ENCODE measurements around the gene P4HB.

GRCh38 chr17:81837641-81838040 is 22.7 kb downstream of the P4HB start:
- TF ChIP-seq CTCF (IDR thresholded peaks at IDR 0.05 in 4 of 5, conservative IDR thresholded peaks at IDR 0.05 in 1 of 5) (no peak), POLR2A (IDR thresholded peaks at IDR 0.05) (no peak)

All from gastrocnemius medialis (tissue), 4 donors.